HG03520 (cell line): Measurements from ENCODE around the gene FAM120A.
"Not testable (repeated sequence)": the region's sequence is repeated elsewhere in the genome, so short reads cannot be mapped to it uniquely, and the experiment has no call there.

Experiments used
- ATAC-seq: cut with Tn5 transposase; IDR thresholded peaks from one replicate; pipeline ENCODE4 v1.9.1; 2021; ENCODE audit warnings: mild to moderate bottlenecking, moderate library complexity; ENCODE audit not compliant: unreplicated experiment

FAM120A gene, protein sequence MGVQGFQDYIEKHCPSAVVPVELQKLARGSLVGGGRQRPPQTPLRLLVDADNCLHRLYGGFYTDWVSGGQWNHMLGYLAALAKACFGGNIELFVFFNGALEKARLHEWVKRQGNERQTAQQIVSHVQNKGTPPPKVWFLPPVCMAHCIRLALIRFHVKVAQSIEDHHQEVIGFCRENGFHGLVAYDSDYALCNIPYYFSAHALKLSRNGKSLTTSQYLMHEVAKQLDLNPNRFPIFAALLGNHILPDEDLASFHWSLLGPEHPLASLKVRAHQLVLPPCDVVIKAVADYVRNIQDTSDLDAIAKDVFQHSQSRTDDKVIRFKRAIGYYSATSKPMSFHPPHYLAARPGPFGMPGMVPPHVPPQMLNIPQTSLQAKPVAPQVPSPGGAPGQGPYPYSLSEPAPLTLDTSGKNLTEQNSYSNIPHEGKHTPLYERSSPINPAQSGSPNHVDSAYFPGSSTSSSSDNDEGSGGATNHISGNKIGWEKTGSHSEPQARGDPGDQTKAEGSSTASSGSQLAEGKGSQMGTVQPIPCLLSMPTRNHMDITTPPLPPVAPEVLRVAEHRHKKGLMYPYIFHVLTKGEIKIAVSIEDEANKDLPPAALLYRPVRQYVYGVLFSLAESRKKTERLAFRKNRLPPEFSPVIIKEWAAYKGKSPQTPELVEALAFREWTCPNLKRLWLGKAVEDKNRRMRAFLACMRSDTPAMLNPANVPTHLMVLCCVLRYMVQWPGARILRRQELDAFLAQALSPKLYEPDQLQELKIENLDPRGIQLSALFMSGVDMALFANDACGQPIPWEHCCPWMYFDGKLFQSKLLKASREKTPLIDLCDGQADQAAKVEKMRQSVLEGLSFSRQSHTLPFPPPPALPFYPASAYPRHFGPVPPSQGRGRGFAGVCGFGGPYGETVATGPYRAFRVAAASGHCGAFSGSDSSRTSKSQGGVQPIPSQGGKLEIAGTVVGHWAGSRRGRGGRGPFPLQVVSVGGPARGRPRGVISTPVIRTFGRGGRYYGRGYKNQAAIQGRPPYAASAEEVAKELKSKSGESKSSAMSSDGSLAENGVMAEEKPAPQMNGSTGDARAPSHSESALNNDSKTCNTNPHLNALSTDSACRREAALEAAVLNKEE

DNA sequence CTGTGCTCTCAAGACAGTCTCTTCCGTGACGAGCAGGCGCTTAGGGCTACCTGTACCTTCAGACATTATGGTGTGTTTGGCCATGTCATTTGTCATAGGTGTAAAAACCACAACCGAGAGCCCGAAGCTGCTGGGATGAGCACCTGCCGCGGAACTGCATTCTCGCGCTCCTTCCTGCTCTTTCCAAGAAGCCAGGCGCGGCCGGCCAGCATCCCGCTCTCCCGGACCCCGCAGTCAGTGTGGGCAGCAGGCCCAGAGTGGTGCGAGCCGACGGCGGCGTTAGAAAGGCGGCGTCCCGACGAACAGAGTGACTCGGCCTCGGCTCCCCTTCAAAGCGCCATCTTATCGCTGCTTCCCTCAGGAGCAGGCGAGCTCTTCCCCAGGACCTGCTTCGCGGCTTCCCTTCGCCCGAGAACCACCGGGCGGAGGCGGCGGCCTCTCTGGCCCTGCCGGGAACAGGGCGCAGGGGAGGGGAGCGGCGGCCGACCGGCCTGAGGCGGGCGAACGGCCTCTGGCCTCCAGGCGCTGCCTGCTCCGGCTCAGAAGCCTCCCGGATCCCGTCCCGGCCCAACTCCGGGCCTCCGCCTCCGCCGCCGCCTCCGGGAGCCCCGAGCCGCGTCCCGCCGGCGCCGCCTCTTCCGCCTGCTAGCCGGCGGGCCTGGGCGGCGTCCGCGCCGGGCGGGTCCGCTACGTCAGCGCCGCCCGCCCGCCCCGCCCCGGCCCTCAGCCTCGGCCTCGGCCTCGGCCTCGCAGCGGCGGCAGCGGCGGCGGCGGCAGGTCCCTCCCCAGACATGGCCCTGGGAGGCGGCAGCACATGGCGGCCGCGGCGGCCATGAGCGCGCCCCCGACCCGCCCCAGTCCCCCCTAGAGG, at the start of gene FAM120A:
Gene FAM120A (plus strand): TSS at position 741 of the 871 bp plus-strand sequence. CDS start 231 bp downstream, outside the sequence.
- peak; percentile 48 for ATAC-seq

DNA sequence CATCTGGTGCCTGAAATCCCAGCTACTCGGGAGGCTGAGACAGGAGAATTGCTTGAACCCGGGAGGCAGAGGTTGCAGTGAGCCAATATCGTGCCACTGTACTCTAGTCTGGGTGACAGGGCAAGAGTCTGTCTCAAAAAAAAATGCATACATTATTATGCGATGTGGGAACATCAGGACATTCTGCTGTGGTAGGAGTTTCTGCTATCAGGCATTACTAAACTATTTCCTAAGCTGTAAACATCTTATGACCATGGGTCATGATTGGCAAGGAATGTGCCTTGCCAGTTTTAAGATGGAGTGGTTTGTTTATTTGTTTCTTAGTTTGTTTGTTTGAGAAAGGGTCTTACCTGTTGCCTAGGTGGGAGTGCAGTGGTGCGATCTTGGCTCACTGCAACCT, 45.1 kb upstream of the FAM120A start:
- ATAC-seq: no peak

DNA sequence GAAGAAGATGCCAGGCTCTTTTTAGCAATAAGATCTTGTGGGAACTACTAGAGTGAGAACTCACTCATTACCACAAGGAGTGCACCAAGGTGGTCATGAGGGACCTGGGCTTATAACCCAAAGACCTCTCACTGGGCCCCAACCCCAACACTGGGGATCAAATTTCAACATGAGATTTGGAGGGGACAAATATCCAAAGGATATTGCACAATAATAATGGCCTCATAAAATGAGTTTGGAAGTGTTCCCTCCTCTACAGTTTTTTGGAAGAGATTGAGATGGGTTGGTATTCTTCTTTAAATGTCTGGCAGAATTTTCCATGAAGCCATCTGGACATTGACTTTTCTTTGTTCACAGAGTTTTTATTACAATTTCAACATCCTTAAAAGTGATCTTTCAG, 38.0 kb upstream of the FAM120A start:
- ATAC-seq: no peak

DNA sequence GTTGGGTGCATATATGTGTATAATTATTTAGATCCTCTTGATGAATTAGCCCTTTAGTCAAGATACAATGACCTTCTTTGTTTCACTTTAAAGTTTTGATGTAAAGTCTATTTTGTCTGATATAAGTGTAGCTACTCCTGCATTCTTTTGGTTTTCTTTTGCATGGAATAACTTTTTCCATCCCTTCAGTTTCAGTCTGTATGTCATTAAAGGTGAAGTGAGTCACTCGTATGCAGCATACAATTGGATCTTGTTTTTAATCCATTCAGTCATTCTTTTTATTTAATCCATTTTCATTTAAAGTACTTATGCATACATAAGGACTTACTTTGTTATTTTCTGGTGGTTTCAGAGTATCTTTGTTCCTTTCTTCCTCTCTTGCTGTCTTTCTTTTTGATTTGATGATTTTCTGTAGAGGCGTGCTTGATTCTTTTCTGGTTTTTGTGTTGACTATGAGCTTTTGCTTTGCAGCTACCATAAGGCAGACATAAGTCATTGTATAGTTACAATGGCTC, 36.3 kb upstream of the FAM120A start:
- no peak for ATAC-seq

DNA sequence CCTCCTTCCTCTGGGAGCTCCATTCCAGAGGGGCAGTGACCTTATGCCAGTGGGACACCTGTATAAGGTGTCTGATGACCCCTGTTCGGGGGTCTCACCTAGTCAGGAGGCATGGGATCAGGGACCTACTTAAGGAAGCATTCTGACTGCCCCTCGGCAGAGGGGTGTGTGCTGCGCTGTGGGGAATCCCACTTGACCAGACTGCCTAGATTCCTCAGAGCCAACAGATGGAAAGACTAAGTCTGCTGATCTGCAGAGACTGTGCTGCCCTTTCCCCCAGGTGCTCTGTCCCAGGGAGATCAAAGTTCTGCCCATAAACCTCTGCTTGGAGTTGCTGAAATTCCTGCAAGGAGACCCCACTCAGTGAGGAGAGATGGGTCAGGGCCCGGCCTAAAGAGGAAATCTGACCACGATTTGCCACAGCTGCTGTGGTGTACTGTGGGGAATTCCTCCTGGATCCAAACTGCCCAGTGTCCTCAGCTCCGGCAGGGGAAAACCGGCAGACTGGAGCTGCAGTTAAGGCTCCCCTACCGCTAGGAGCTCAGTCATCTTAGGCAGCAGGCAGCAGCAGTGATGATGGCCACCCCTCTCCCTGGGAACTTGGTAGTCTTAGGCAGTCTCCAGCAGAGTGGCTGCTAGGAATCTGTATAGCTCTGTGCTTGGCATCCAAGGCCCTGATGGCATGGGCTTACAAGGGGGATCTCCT, 34.8 kb upstream of the FAM120A start:
- no peak for ATAC-seq

DNA sequence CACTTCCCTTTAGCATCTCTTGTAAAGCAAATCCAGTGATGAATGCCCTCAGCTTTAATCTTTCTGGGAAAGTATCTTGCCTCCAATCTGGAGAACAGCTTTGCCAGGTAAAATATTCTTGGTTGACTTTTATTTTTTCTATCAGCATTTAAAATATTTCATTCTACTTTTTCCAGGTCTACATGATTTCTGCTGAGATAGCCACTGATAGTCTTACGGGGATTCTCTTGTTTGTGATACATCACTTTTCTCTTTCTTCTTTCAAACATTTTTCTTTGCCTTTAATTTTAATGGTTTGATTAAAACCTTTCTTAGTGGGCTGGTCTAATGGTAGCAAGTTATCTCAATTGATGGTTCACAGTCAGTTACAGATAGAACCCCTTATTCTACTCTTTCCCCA, 33.9 kb upstream of the FAM120A start:
- no peak for ATAC-seq

DNA sequence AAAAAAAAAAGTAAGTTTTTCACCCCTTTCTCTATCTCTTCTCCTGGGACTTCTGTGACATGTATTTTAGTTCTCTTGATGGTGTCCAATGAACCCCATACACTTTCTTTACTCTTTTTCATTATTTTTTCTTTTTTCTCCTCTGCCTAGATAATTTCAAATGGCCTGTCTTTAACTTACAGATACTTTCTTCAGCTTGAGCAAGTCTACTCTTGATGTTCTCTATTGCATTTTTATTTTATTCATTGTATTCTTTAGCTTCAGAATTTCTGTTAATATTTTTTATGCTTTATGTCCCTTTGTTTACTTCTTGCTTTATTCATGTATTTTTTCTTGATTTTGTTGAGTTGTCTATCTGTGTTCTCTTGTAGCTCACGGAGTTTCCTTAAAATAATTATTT, 32.5 kb upstream of the FAM120A start:
- ATAC-seq: no peak

DNA sequence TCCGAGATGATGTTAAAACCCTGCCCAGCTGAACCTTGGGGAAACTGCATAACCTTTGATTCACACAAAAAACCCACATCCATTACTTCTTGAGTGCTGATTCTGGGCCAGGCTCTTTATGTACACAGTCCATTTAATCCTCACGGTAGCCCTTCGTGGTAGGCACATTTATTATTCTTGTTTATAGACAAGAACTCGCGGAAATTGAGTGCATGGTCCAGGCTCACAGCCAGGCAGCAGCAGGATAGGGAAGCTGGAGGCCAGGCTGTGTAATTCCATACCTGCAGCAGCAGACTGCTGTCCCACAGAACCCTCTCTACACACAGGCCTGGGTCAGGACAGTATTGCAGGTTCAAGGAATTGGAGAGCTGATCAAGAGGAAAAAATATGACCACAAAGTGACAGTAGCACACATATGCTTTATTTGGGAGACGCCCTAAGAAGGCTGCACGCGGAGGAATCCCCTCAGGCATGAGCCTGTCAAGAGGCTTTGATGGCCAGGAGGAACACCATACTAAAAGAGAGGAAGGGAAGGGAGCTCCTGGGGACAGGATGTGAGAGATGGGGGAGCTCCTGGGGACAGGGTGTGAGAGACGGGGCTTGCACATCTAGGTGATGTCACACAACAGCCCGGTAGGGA, 28.4 kb upstream of the FAM120A start:
- no peak for ATAC-seq

DNA sequence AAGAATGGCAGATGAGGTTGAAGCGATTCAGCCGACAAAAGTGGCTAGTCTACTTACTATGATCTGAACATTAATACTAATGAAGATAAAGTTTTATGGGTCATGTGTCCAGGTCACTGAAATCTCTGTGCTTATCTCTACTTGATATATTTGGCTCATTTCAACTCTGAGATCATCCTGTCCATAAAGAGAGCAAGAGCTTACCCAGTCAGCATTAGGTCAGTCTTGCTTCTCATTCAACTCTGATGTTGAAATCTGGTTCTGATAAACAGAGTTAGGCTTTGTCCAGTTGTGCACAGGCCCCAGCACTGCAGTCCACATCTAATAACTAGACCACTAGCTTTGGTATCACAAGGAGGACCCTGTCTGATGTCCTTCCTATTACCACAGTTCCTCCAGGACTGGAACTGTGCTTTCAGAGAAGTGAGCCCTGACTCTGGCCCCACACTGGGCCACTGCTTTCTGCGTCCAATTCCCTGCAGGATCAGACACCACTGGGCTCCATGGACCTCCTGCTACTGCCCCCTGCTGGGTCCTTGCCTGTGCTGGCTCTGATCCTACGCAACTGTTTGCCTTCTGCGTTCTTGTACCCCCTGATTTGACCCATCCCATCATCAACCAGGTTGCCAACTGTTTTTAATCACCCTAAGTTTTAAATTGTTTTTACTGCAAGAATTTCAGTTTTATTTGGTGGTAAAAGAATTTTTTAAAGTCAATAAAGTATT, 23.7 kb upstream of the FAM120A start:
- ATAC-seq: no peak

DNA sequence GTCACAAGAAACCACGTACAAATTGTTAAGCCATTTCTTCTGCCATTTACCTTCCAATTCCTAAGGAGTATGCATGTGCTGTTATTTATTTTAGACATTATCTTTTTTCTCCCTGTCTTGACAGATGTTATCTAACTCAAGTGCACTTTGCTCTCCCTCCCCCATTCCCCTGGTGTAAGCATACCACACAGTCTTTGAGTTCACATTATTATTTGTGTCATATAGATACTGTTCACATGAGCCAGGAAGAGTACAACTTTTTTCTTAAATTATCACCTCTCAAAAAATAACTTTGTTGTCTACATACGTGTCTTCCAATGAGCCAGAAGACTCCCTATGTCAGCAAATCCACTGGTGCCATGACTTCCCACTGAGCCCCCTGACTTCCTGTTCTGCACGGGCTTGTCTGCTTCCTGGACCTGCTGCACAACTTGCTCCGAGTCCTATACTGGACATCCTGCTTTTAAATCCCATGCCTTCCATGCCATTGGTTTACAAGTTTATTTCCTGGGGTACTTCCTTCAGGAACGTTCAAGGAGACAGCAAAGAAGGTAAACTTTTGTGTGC, 19.9 kb upstream of the FAM120A start:
- no peak for ATAC-seq

DNA sequence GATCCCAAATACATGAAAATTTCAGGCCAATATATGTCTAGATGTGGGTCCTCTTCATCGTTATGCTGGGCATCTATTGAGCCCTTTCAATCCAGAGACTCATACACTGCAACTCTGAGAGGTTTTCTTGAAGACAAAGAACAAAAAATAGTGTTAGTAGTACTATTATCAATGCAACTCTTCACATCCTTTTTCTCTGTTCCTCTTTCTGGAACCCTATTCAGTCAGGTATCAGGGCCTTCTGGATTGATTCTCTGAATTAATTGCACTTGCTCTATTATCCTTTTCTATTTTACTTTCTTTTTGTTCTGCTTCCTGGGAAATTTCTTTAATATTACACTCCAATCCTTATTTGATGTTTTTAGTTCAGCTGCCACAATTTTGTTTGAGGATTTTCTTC, 18.5 kb upstream of the FAM120A start:
- ATAC-seq: no peak

DNA sequence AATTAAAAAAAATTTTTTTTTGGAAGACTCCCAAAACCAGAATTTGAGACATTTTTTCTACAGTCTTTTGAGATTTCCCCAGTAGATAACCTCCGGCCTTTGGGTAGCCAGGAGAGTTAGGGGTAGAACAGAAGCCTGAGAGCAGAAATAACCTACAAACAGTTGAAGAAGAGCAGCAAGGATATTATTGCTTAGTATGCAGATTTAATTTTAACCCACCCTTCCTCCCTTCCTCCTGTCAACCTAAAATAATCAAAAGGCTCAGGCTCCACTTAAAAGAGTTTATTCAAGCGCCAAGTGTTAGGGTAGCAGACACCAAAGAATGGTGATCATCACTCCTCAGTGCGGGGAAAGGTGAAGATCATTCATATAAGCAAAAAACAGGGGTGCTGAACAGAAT, 17.4 kb upstream of the FAM120A start:
- no peak for ATAC-seq

DNA sequence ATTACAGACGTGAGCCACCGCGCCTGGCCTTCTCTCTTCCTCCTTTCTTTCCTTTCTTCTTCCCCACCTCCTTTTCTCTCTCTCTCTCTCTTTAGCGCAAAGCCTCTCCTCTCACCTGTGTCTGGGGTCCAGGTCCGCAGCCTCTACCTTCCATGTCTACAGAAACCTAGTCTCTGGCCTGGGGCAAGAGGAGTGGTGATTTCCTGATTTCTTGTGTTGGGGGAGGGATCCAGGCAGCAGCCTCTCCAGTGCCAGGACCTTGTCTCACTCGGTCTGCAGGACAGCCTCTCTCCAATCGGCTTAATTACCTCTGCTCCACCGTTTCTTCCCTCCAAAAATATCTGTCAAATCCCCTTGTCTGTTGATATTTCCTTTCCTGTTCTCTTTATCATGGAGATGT, 16.1 kb upstream of the FAM120A start:
- no peak for ATAC-seq

DNA sequence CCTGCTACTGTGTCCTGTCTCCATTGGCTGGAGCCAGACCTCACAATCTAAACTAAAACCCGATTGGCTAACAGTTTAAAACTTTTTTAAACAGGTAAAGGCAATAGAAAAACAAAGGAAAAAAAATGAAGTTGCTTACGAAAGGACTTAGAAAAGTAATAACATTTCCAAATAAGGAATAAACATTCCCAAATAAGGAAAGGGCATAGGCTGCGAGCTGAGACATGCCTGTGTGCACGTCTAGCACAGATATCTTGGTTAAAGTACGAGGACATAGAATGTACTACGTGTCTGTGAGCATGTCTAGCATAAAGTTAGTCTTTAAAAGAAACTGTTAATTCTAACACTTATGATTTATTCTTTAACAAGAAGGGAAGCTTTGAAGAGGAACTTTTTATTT, 15.3 kb upstream of the FAM120A start:
- no peak for ATAC-seq

DNA sequence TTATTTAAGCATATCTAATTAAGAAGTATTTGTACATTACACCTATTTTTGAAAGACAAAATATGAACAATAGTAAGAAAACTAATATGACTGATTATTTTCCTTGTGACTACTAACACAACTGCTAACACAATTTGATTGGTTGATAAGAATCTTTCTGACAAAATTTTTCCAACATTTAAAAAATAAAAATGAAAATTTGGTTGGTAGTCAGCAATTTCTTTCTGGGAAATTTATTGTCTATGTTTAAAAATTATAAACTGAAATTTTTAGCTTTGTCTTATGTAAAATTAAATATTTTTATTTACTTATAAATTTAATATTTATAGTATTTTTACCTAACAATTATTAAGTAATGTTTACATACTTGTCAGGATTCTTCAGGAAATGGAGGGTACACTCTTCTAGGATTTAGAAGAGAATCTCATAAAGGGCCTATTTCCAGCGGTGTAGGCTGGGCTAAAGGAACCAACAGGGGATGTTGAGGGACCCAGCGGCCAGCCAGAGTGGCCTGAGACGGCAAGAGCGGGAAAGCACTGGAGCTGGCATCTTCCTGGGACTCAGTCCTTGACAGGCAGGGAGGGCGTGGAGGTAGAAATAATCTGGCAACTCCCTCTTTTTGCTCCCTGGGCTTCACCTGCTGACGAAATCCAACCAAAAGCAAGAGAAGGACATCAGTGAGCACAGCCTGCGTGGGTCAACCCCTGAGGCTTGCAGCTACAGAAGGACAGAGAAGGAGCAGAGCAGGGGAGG, 14.7 kb upstream of the FAM120A start:
- no peak for ATAC-seq

DNA sequence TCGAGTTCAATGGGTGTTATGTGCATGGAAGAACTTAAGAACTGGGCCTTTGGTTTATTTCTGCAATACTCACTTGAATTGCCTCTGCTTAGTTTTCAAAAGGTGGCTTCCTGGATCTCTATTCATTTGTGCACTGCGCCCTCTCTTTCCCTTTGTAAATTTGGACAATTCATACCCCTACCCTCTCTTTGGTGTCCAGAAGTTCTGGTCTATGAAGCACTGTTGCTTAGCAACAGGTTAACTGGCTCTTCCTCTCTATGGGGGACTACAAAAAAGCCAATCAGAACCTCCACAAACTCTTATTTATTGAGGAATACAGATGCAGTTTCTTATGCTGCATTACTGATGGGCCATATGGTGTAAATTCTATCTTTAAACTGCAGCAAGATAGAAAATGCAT, 13.5 kb upstream of the FAM120A start:
- ATAC-seq: no peak

DNA sequence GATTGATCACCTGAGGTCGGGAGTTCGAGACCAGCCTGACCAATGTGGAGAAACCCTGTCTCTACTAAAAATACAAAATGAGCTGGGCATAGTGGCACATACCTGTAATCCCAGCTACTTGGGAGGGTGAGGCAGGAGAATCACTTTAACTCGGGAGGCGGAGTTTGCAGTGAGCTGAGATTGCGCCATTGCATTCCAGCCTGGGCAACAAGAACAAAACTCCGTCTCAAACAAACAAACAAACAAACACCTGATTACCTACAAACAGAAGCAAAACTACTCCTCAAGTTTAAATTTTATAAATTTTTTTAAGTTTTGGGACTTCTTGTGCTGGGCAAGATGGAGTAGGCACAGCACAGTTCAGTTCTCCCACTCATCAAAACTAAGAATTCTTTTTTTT, 12.2 kb upstream of the FAM120A start:
- not testable (repeated sequence) for ATAC-seq
